A673 (cell line): ENCODE data around the gene STARD13. TPM values are rescaled to one million over a fixed set of nuclear protein-coding genes. Genes with fewer than 3 reads are reported as not detected.

Experiments used
- BruUV-seq: library from RNA; stranded (reverse); fragments of 400-500 nt; replicated peaks from 2 replicates; lab custom pipeline; 2021; lab: Mats Ljungman, UMichigan
- CTCF ChIA-PET: fragments of 300-600 bp; sonication (Branson Sonifier 250); formaldehyde crosslinking; loops from one replicate; lab custom pipeline; 2022; ENCODE audit warnings: antibody characterized with exemption; lab: Charles Lee
- POLR2A ChIA-PET: fragments of 300-600 bp; sonication (Branson Sonifier 250); formaldehyde crosslinking; loops from one replicate; lab custom pipeline; 2022; ENCODE audit warnings: antibody characterized with exemption; ENCODE audit not compliant: low non-redundant PET; lab: Charles Lee
- DNase-seq: peaks from one replicate; pipeline ENCODE4 v3.0.0-alpha.2; 2015; ENCODE audit warnings: low spot score
- H3K27ac ChIP-seq: fragments of 200-600 bp; sonication (generic); 2 replicates; pipeline ENCODE4 v1.5.1; 2016; ENCODE audit warnings: mixed run types, low read depth, mild to moderate bottlenecking, mixed read lengths, antibody characterized with exemption, low read length; ENCODE audit not compliant: poor library complexity, severe bottlenecking
- H3K27me3 ChIP-seq: fragments of 200-600 bp; sonication (generic); replicated peaks from 2 replicates; pipeline ENCODE4 v1.6.1; 2017; ENCODE audit warnings: mixed run types, low read depth, mild to moderate bottlenecking, mixed read lengths, antibody characterized with exemption, low read length; ENCODE audit not compliant: insufficient read depth, poor library complexity
- H3K36me3 ChIP-seq: fragments of 200-600 bp; sonication (generic); 2 replicates; pipeline ENCODE4 v1.6.1; 2016; ENCODE audit warnings: mixed run types, mild to moderate bottlenecking, mixed read lengths, antibody characterized with exemption, low read length; ENCODE audit not compliant: insufficient read depth, poor library complexity, severe bottlenecking
- H3K4me1 ChIP-seq: fragments of 200-600 bp; sonication (generic); 2 replicates; pipeline ENCODE4 v1.6.1; 2017; ENCODE audit warnings: mixed run types, mild to moderate bottlenecking, mixed read lengths, antibody characterized with exemption, low read length; ENCODE audit not compliant: insufficient read depth, poor library complexity, severe bottlenecking
- H3K4me3 ChIP-seq: fragments of 200-600 bp; sonication (generic); 2 replicates; pipeline ENCODE4 v1.5.1; 2016; ENCODE audit warnings: low read depth, mixed run types, mild to moderate bottlenecking, mixed read lengths, low read length; ENCODE audit not compliant: poor library complexity, severe bottlenecking
- H3K9me3 ChIP-seq: fragments of 200-600 bp; sonication (generic); 2 replicates; pipeline ENCODE4 v1.6.1; 2016; ENCODE audit warnings: mixed run types, low read depth, mild to moderate bottlenecking, mixed read lengths, antibody characterized with exemption, low read length; ENCODE audit not compliant: poor library complexity, severe bottlenecking
- EZH2 ChIP-seq: fragments of 200-600 bp; sonication (generic); IDR thresholded peaks from 2 replicates; pipeline ENCODE4 v1.6.1; 2017; ENCODE audit warnings: borderline replicate concordance, low read depth, mild to moderate bottlenecking, mixed read lengths, antibody characterized with exemption, low read length; ENCODE audit not compliant: poor library complexity, severe bottlenecking
- intact Hi-C: fragments of 100-400 bp; cut with micrococcal nuclease; formaldehyde crosslinking; loops from one replicate; pipeline ENCODE4 v1.10.0; 2022; ENCODE audit not compliant: unreplicated experiment
- total RNA-seq: library from RNA; stranded (reverse); gene quantifications from 2 replicates; pipeline ENCODE4 v1.2.3, GENCODE V29; 2021
- TF ChIP-seq, protein P1 (sequence below): fragments of 300-800, 200-600 bp; sonication (generic); conservative IDR thresholded peaks from 2 replicates; pipeline ENCODE4 v1.5.1; 2017; ENCODE audit warnings: low read depth, mild to moderate bottlenecking, antibody characterized with exemption, low read length, moderate library complexity, mixed read lengths

The STARD13 gene
- total RNA-seq, 1 experiment from 2014 or later = 45.7 TPM

DNA sequence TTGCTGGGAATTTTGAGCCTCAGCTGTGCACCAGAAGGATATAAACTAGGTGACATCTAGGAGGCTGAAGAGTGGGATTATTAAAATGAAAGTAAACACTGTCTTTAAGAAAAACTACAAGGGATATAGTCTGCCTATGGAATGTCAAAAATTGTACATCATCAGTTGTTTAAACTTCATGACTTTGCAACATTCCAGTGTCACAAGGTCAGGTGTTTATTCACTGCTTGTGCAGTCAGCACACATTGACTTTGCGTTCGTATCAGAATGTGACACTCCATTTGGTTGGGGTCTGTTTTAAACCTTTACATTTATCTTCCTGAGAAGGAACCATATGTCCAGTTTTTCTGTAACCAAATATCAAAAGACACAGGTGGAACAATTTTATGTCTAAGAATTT is 183.7 kb downstream of the STARD13 start:
- Histone ChIP-seq H3K4me1 (no peaks in the 10 kb centered on the region), H3K36me3 (peaks cover 25% of the 10 kb centered on the region), H3K27me3 (no peaks in the 10 kb centered on the region), H3K27ac (no peak overlapping the region), H3K9me3 (peaks cover 5% of the 10 kb centered on the region), H3K4me3 (no peak overlapping the region)
- ChIA-PET POLR2A (no interaction called here), CTCF (no interaction called here)
- no TSS peak for BruUV-seq
- intact Hi-C loops = no loop called here
- DNase-seq = no peak
- no peak for TF ChIP-seq EZH2

DNA sequence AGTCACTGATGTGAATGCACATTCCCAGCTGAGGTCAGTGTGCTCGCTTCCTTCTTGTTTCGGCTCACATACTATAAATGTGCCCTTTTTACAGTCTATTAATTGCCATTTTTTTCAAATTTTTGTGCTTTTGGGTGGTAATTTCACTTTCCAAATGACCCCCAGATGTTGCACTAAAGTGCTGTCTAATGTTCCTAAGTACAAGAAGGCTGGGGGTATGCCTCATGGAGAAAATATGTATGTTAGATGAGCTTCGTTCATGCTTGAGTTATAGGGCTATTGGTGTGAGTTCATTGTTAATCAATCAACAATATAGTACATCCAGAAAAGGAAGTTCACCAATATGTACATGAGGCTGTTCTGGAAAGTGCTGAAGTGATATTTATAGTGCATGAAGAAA is 184.7 kb downstream of the STARD13 start:
- H3K9me3 ChIP-seq = peaks cover 5% of the 10 kb centered on the region
- no TSS peak for BruUV-seq
- CTCF ChIA-PET = no interaction called here
- POLR2A ChIA-PET = no interaction called here
- no peaks in the 10 kb centered on the region for H3K27me3 ChIP-seq
- peaks cover 16% of the 10 kb centered on the region for H3K36me3 ChIP-seq
- H3K4me1 ChIP-seq = no peaks in the 10 kb centered on the region
- no peak for DNase-seq
- TF ChIP-seq, protein P1, sequence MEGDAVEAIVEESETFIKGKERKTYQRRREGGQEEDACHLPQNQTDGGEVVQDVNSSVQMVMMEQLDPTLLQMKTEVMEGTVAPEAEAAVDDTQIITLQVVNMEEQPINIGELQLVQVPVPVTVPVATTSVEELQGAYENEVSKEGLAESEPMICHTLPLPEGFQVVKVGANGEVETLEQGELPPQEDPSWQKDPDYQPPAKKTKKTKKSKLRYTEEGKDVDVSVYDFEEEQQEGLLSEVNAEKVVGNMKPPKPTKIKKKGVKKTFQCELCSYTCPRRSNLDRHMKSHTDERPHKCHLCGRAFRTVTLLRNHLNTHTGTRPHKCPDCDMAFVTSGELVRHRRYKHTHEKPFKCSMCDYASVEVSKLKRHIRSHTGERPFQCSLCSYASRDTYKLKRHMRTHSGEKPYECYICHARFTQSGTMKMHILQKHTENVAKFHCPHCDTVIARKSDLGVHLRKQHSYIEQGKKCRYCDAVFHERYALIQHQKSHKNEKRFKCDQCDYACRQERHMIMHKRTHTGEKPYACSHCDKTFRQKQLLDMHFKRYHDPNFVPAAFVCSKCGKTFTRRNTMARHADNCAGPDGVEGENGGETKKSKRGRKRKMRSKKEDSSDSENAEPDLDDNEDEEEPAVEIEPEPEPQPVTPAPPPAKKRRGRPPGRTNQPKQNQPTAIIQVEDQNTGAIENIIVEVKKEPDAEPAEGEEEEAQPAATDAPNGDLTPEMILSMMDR = no peak
- no peak for TF ChIP-seq EZH2
- intact Hi-C loops = no loop called here
- no peak overlapping the region for H3K27ac ChIP-seq
- no peak overlapping the region for H3K4me3 ChIP-seq

DNA sequence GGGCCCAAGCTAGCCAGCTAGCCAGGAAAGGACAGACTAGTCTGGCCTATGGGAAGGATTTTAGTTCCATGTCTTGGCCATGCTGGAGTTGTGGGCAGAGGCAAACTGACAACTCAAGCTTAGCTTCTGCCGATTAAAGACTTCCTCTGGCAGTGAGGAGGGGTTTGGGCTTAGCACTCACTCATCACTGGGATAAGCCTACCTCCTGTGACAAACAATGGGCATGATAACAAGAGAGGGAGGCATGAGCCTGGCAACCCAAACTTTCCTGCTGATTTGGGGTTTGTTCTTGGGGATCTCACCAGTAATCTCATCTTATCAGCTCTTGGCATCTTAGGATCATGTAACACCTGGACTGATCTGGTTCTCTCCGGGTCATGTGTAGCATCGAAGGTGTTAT is 185.7 kb downstream of the STARD13 start:
- intact Hi-C loops = no loop called here
- no peak for DNase-seq
- ChIA-PET CTCF (no interaction called here), POLR2A (no interaction called here)
- H3K9me3 ChIP-seq = peaks cover 5% of the 10 kb centered on the region
- no peaks in the 10 kb centered on the region for H3K27me3 ChIP-seq
- no peaks in the 10 kb centered on the region for H3K4me1 ChIP-seq
- H3K27ac ChIP-seq = no peak overlapping the region
- H3K4me3 ChIP-seq = no peak overlapping the region
- TF ChIP-seq, protein P1 = no peak
- TF ChIP-seq EZH2 = no peak
- peaks cover 5% of the 10 kb centered on the region for H3K36me3 ChIP-seq
- no TSS peak for BruUV-seq

DNA sequence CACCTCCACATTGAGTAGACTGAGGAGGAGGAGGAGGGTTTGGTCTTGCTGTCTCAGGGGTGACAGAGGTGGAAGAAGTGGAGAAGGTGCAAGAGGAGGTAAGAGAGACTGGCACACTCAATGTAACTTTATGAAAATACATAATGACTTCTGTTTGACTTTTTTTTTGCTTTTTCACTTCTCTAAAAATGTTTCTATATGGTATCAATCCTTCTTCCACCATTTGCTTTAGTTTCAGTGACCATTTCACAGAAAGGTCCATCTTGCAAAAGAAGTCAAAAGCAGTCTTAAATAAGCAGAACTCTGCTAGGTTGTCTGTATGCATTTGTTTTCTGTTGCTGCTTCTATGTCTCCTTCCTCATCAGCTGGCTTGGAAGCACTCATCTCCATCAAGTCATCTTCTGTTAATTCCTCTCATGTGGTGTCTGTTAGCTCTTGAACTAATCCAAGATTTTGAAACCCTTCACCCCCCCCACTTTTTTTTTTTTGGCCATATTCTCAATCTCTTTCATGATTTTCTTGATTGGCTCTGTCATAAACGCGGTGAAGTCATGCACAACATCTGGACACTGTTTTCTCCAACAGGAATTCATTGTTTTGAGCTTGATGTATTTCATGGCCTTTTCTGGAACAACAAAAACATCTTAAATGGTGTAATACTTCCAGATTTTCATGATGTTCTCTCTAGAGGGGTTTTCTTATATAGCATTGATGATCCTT is 188.5 kb downstream of the STARD13 start:
- intact Hi-C loops = no loop called here
- Histone ChIP-seq H3K4me1 (peaks cover 5% of the 10 kb centered on the region), H3K27ac (no peak overlapping the region), H3K9me3 (peaks cover 5% of the 10 kb centered on the region), H3K27me3 (no peaks in the 10 kb centered on the region), H3K36me3 (no peaks in the 10 kb centered on the region), H3K4me3 (no peak overlapping the region)
- ChIA-PET CTCF (no interaction called here), POLR2A (no interaction called here)
- no peak for DNase-seq
- TF ChIP-seq, protein P1 = no peak
- no peak for TF ChIP-seq EZH2
- BruUV-seq = no TSS peak
